ENCODE measurements around the gene SERPIND1.
"Not testable (repeated sequence)": the region's sequence is repeated elsewhere in the genome, so short reads cannot be mapped to it uniquely, and the experiment has no call there.

Gene SERPIND1, protein sequence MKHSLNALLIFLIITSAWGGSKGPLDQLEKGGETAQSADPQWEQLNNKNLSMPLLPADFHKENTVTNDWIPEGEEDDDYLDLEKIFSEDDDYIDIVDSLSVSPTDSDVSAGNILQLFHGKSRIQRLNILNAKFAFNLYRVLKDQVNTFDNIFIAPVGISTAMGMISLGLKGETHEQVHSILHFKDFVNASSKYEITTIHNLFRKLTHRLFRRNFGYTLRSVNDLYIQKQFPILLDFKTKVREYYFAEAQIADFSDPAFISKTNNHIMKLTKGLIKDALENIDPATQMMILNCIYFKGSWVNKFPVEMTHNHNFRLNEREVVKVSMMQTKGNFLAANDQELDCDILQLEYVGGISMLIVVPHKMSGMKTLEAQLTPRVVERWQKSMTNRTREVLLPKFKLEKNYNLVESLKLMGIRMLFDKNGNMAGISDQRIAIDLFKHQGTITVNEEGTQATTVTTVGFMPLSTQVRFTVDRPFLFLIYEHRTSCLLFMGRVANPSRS

DNA sequence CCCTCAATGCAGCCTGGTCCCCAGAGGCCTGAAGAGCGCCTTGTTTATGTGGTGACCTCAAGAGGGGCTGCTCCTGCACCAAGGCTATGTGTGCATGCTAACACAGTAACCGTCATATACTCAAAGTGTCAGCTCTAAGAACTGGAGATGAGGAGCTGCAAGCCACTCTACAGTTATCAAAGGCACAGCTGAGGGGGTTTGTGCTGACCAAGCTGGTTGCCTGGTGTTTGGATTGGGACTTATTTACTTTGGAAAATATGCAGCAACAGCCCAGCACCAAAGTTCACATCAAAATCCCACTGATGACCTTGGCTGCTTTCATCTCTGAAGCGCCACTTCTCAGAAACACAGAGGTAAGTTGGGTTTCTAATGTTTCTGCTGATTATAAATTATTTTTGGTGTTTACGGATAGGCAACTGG is at the start of gene SERPIND1:
TSS of gene SERPIND1 (plus strand) at position 321 of the 420 bp plus-strand sequence. CDS start 5,200 bp downstream, outside the sequence.
- DNase-seq, result no peak

DNA sequence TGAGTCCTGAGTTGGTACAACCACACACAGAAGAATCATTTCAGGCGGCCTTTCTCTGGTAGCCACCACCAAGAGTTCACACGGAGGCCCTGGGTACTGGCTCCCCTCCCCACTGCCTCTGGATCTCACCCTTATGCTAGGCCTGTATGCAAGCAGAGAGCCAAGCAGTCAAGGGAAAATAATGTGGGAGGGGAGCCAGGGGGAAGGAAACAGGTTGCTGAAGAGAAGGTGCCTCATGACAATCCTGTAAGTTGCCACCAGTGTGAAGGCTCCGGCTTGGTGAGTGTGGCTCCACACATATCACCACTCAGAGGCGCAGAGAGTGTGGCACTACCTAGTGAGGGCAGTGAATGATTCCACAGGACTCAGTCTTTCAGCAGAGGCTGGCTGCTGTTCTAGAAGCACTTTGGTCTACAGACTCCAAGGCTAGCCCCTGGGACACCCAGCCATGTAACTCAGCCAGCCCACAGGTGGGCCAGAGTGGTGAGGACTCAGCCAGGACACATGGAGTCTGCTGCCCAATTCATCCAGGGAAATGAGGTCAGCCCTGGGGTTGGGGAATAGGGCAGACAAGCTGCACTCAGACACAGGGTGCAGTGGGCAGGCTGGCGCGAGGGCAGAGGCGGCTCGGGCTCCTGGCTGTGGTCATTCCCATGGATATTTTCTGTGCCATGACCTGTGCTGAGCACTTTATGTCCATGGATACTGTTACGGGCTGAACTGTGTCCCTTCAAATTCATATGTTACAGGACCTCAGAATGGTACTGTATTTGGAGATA is 49.0 kb upstream of the SERPIND1 start:
- DNase-seq, result peak; percentile 26

DNA sequence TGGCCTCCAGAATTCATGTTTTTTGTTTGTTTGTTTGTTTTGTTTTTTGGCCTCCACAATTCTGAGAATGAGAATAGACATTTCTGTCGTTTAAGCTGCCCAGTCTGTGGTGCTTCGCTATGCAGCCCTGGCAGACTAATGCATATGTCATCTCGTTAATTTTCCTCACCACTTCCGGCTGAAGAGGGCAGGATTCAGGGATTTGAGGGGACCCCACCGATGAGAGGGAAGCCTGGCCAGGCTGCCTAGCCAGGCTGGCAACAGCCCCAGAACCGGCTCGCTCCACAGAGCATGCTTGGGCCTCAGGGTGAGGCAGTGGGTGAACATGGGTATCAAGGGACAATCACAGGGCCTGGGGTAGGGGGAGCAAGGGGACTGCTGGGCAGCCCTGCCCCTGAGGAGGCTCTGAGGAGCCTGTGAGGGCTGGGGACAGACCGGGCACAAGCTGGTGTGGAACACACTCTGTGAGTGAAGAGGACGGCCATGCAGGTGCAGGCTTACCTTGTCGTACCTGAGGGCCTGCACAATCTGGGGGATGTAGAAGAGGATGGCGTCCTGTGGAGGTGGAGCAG is 47.8 kb upstream of the SERPIND1 start:
- no peak for DNase-seq

DNA sequence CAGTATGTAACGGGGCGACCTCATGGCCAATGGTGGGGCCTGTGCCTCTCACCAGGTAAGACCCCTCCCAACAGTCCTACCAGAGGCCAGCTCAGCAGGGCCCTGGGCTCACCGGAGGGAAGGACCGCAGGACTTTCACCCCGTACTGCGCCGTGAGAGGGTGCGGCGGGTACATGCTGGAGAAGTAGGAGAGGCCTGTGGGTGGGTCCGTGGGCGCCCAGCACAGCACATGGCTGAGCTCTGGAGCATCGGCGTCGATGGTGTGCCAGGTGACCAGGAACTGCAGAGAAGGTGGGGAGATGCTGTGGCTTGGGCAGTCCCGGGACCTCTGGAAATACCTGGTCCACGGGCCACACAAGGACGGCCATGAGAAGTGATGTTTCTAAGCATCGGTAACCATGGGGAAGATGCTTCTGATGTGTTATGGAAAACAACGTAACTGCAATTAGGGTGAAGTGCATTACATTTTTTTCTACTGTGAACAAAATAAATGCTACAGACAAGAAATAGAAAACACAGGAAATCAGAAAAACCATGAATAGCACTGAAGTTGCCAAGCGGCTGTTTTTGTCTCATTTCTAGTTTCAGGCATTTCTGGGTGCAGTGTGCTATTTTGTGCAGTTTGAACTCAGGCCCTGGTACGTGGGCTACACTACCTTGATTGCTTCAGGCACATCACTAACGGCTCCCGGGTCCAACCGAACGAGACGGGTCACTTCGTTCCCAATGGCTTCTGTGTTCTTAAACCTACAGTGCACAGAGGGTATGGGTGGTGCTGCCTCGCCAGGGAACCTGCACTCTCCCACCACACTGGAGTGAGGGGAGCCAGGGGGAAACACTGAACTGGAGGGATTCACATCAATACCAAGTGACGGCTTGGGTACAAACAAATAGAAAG is 46.5 kb upstream of the SERPIND1 start:
- DNase-seq, result no peak

DNA sequence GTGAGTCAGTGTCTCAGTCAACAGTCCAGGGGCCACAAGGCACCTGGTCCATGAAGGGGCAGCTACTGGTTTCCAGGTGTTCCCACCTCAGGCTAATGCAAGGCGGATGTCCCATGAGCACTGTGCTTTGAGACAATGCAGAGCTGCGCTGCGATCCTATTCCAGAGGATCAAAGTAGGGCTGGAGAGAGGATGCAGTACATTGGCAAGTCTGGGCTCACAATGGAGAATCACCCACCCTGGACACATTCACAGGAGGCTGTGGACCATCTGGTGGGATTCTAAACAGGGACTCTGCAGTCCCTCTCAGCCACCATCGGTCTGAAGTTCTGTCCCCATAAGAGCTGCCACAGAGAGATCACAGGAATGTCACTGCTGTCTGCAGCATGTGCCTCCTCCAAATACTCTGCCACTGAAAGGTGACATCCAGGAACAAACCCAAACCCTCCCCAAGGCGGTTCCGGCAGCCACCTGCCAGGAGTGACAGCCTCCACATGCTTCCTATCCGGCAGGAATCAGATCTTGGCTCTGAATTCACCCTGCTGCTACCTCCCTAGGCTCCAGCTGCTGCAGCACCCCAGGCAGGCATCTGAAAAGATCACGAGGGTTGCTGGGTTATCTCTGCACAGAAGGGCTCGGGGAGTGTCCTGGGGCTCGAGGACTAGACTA is 45.3 kb upstream of the SERPIND1 start:
- peak; percentile 30 for DNase-seq

DNA sequence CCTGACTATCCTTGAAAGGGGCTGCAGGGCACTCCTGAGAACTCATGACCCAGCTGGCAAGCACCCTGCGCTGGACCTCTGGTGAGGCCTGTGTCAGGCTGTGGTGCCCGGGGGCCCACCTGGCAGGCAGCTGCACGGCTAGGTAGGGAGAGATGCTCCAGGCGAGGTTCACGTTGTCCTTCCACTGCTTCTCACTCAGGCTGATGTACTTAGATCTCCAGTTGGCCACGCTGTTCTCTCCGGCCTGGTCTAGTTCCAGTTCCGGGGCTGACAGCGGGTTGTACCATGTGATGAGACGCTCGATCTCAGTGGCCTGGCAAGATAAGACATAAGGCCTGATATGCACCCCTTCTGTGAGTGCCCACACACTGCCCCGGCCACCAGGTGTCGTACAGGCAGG is 44.7 kb upstream of the SERPIND1 start:
- no peak for DNase-seq

DNA sequence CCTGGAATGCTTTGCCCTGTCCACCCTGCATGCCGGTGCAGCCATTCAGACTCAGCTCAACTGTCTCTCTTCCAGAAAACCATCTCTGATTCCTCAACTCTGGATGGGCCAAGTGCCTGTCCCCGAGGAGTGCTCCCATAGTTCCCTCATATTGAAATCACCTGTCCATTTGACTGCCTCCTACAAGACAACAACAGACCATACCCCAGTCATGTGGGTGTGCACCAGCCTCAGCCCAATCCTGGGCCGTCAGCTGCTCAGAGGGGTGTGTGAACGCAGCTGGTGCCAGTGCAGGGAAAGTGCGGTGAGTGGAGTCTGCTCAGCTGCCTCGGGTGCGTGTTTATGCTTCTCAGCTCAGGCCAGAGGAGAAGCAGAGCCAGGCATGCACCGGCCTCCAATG is 41.5 kb upstream of the SERPIND1 start:
- not testable (repeated sequence) for DNase-seq

DNA sequence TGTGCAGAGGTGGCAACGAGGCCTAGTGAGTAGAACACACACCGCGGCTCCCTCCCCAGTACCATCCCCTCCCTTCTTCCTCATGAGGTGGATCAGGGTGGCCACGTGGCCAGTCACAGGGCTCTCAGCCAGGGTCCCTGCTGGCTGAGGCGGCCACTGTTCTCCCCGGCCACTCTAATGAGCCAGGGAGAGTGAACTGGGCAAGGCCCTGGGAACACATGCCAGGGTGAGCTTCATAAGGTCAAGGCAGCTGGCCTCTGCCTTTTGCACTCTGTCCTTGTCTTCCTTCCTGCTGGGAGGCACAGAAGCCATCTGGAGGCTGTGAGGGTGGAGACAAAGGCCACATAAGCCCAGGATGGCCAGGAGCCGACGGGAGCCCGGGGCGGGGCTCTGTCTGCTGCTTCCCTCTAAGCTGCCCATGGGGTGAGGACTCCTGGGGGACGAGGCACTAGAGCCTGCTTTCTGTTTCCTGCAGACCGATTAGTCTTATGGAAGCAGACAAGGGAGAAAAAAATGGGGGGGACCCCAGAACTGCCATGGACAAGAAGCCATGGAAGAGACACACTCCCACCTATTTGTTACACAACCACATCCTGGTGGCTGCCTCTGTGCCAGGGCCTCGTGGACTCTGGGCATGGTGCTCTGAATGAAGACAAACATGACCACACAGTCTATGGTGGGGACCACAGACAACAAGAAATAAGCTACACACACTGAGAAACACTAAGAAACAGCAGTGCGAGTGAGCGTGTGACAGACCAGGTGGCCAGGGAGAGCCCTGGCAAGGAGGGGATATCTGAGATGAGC is 38.4 kb upstream of the SERPIND1 start:
- DNase-seq, result not testable (repeated sequence)

DNA sequence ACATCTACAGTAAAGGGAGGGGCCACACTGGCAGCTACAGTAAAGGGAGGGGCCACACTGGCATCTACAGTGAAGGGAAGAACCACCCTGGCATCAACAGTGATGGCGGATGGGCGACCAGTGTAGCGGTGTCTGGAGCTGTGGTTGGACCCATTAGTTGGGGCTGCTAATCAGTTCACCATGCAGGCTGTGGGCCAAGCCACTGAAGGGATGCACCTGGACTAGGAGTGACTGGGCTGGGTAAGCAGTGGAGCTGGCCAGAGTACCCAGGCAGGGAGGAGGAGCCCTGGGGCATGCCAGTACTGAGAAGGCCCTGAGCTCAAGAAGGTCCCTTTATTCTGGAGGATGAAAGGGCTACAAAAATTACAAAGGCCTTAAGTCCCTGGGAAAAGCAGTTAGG is 37.0 kb upstream of the SERPIND1 start:
- not testable (repeated sequence) for DNase-seq

DNA sequence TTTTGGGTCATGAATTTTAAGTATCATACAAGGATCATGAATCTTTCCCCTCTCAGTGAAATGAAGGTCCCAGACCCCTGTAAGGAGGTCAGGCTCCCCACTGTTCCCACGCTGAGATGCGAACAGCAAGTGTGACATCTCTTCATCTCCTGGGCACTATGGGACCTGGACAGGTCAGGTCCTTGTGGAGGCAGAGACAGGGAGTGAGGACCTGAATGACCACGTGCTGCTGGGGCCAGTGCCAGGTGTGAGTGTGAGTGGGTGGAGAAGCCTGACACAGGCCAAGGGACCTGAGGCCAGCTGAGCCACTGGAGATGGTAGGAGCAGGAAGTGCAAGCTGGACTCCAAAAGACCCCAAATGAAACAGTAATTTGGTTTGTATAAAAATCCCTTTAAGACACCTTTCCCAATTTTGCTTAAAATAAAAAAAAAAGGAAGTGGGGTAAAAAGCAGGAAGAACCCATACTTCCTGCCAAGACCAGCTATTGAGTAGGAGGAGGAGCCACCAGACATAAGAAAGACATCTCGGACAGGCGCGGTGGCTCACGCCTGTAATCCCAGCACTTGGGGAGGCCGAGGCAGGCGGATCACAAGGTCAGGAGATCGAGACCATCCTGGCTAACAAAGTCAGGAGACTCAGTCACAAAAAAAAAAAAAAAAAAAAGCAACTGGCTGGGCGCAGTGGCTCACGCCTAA is 35.4 kb upstream of the SERPIND1 start:
- DNase-seq, result no peak

DNA sequence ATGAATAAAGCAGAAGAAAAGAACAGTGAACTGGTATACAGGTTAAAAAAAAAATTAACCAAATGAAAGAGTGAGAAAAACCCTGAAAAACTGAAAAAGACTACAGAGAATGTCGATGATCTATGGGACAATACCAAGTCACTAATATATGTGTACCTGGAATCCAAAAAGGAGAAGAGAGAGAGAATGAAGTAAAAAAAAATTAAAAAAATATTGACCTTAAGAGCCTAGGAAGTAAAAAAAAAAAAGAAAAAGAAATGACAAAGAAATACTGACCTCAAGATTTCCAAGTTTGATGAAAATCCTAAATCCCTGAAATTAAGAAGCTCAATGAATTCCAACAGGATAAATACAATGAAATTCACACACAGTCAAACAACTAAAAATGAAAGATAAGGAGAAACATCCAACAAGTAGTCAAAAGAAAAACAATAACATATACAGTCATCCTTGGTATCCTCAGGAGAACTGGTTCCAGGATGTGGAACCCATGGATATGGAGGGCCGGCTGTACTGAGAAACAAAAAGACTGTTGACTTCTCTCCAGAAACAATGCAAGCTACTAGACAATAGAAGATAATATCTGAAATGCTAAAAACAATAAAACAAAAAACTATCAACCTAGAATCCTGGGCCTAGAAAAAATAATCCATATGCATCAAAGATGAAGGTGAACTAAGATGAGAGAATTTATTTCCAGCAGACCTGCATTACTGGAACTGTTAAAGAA is 33.5 kb upstream of the SERPIND1 start:
- DNase-seq, result peak; percentile 9

DNA sequence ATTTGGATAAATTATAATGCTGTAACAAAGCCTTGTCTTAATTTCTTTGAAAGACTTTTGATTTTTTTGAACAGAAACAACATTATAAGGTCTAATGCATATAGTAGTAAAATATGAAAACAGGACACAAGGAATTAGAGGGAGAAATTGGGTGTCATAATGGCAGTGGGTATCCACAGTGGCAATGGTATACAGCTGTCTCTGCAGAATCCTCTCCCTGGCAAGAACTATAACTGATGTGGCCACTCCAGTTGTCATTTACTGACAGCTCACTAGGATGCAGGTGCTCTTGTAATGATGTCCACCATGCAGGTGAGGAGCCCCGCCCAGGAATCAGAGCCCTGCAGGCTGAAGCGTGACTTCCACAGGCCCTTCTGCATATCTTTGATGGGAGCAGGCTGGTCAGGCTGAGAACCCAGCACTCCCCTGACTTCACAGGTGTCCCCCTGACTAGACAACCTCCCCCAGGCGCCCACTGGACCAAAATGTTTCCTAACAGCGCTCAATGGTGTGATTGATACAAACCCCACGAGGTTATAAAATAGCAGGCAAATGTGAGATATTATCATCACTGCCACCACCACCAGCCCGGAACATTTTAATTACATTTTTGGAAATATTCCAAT is 32.8 kb upstream of the SERPIND1 start:
- DNase-seq, result no peak

DNA sequence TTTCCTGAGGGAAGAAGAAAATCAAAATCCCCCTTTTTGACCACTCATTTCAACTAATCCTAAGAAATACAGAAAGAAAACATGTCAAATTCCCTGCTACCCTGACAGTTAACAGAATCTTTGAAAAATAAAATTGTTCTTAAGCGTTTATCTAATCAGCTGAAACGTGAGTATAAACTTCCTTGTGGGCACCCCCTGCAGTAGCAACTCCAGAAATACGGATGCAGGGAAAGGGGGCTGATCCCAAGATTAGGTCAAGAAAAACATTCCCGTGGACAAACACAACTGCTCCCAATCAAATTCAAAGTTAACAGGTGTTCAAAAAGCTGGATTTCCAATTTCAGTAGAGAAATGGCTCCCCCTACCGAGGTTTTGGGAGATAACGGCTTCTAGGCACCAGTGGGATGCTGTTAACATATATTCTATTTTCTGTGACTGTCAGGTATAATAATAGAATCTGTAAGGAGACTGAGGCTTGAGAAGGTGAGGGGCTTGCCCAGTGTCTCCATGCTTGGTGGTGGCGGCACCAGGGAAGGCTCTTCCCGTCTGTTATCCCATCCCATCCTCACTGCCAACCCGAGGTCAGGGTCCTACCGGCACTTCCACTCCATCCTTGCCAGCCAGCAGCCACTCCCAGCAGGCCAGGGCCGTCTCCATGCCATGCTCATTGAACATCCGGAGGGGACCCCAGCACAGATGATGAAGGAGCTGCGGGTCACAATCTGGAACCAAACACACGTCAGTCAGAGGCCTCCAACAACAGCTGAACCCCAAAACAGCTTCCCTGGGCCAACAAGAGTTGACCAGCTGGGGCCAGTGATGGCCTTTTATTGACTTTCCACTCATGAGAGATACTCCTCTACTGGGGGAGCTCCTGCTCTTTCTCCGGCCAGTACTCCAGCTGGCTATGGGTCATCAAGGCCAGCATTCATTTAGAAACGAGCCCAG is 32.0 kb upstream of the SERPIND1 start:
- peak; percentile 65 for DNase-seq

DNA sequence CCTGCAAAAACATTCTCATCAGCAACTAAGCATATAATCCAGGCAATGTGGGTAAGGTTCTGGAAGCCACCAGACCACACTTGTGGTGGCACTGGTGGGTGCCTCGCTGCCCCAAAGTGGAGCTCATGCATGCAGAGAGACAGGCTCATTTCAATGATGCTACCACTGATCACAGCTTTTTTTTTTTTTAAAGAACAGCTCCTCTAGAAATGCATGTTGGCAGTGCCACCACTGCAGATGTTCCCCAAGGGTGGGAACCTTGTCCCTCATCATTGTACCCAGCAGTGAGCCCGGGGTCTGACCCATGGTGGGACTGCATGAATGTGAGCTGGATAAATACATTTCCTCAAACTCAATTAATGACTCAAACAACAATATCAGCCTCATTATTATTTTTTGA is 31.1 kb upstream of the SERPIND1 start:
- DNase-seq, result no peak

DNA sequence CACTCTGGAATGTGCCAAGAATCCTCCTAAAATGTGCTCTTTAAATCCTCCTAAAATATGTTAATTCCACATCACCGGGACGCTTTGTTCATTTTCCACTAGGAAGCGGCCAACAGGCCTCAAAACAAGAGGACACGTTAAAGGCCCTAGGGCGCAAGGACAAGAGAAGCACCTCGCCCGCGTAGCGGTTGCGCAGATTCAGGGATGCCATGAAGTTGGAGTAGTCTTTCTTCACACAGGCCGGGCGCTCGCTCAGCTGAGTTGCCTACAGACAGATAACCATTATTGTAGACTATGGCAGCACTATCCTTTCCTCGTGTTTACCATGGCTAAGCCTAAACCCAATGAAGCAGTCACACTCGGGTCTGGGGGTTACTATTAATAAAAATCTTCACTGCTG is 29.5 kb upstream of the SERPIND1 start:
- DNase-seq, result no peak

DNA sequence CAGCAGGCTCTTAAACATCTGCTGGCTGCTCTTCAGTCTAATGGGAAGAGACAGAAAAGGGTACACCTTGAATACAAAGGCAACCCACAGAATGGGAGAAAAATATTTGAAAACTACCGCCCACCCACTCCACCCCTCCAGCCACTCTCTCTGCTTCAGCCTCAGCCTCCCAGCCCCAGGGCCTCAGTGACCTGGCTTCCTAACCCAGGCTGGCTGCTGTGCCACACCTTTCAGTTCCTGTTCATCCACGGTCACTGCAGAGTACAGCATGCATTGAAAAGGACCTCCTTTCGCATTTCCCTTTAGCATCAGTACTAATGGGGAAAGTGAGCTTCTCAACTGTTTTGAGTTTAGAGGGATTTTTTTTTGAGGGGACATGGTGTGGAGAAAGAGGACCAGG is 28.8 kb upstream of the SERPIND1 start:
- DNase-seq, result no peak

DNA sequence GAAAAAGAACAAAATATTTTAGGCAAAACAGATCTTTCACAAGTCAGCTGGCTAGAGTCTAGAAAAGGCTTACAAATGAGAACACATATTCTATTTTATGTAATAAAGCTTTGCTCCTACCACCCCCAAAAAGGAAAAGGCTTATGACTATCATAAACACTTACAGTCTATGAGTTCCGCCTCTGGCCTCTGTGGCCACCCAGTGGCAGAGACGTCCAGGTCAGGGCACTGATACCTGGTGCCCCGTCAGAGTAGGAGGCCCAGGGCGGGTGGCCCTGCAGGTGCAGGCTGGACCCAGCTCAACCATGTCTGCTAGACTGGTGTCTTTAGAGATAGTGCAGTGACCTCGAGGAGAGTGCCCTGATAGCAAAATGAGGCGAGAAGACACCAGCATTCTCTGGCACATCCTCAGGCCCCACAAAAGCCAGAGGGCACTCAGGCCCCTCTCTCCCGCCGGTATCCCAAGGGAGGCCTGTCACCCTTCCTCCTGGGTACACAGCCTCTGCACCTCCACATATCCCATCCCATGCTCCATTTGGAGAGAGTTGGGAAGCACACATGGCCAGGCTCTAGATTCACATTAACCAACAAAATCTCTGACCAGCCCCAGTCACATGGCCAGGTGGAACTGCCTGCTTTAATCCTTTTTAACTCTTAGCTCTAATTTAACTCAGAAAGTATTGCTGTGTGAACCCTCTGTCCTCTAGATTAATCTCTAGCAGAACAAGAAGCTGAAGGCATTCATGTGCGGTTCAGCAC is 27.3 kb upstream of the SERPIND1 start:
- no peak for DNase-seq

Data from NCI-H2171 treated with DMSO at 0.1 percent for 48 hours (cell line).